GM23248 (cell line): Measurements from ENCODE around the gene CAMK1D. TPM values are rescaled to one million over a fixed set of nuclear protein-coding genes. Genes with fewer than 3 reads are reported as not detected.

ENCODE experiments used
- DNase-seq: peaks from one replicate; pipeline ENCODE4 v3.0.0-alpha.2; 2015
- H2AFZ ChIP-seq: fragments of 200-600 bp; sonication (generic); 2 replicates; pipeline ENCODE4 v1.6.1; 2016; ENCODE audit warnings: antibody characterized with exemption
- H3F3A ChIP-seq: fragments of 200-600 bp; sonication (generic); 2 replicates; pipeline ENCODE4 v1.6.1; 2016; ENCODE audit warnings: mild to moderate bottlenecking, antibody characterized with exemption, mixed run types; ENCODE audit not compliant: insufficient read depth
- H3K27ac ChIP-seq: fragments of 200-600 bp; sonication (generic); 2 replicates; pipeline ENCODE4 v1.5.1; 2016; ENCODE audit warnings: mild to moderate bottlenecking
- H3K27me3 ChIP-seq: fragments of 200-600 bp; sonication (generic); replicated peaks from 2 replicates; pipeline ENCODE4 v1.6.1; 2016; ENCODE audit warnings: mild to moderate bottlenecking; ENCODE audit not compliant: insufficient read depth
- H3K36me3 ChIP-seq: fragments of 200-600 bp; sonication (generic); 2 replicates; pipeline ENCODE4 v1.6.1; 2016; ENCODE audit warnings: low read depth, mild to moderate bottlenecking
- H3K4me1 ChIP-seq: fragments of 200-600 bp; sonication (generic); 2 replicates; pipeline ENCODE4 v1.6.1; 2016; ENCODE audit warnings: mild to moderate bottlenecking; ENCODE audit not compliant: insufficient read depth
- H3K4me2 ChIP-seq: fragments of 200-600 bp; sonication (generic); one replicate; pipeline ENCODE4 v1.6.1; 2016; ENCODE audit warnings: mild to moderate bottlenecking; ENCODE audit not compliant: unreplicated experiment
- H3K4me3 ChIP-seq: fragments of 200-600 bp; sonication (generic); 2 replicates; pipeline ENCODE4 v1.5.1; 2016; ENCODE audit warnings: mild to moderate bottlenecking
- H3K79me2 ChIP-seq: fragments of 200-600 bp; sonication (generic); 2 replicates; pipeline ENCODE4 v1.6.1; 2016; ENCODE audit warnings: mild to moderate bottlenecking; ENCODE audit not compliant: insufficient read depth
- H3K9ac ChIP-seq: fragments of 200-600 bp; sonication (generic); 2 replicates; pipeline ENCODE4 v1.6.1; 2016; ENCODE audit warnings: mild to moderate bottlenecking
- H3K9me2 ChIP-seq: fragments of 200-600 bp; sonication (generic); 2 replicates; pipeline ENCODE4 v1.6.1; 2016; ENCODE audit warnings: mixed run types, mild to moderate bottlenecking, moderate library complexity; ENCODE audit not compliant: insufficient read depth
- H3K9me3 ChIP-seq: fragments of 200-600 bp; sonication (generic); one replicate; pipeline ENCODE4 v1.6.1; 2017; ENCODE audit warnings: low read depth
- H4K20me1 ChIP-seq: fragments of 200-600 bp; sonication (generic); 2 replicates; pipeline ENCODE4 v1.6.0; 2016; ENCODE audit not compliant: insufficient read depth
- EZH2 ChIP-seq: fragments of 200-600 bp; sonication (generic); IDR thresholded peaks from 2 replicates; pipeline ENCODE4 v1.6.1; 2018; ENCODE audit warnings: antibody characterized with exemption, mild to moderate bottlenecking; ENCODE audit not compliant: insufficient read depth, poor library complexity, severe bottlenecking
- EZH2phosphoT487 ChIP-seq: fragments of 200-600 bp; sonication (generic); IDR thresholded peaks from 2 replicates; pipeline ENCODE4 v1.6.1; 2018; ENCODE audit warnings: antibody characterized with exemption, moderate library complexity, mild to moderate bottlenecking, low read depth; ENCODE audit not compliant: insufficient read depth
- WGBS, 2 experiments: methylation state at CpG; one replicate each; pipeline ENCODE4 v1.1.6; 2015 to 2017; ENCODE audit warnings: low lambda C conversion rate in 2 of 2, low coverage in 1 of 2; ENCODE audit errors: missing lambda C conversion rate in 2 of 2; 5-methylcytosine and 5-hydroxymethylcytosine counted together
- in situ Hi-C: fragments of 300-500 bp; cut with MboI; formaldehyde crosslinking; loops from 2 replicates; pipeline ENCODE4 v1.15.0; 2020
- polyA plus RNA-seq: library from polyadenylated mRNA; unstranded; fragments of >200 nt; fragmentation: Nextera tagmentation; extraction: Ambion mirVana; gene quantifications from 2 replicates; pipeline ENCODE4 v1.2.1, GENCODE V29; 2016
- total RNA-seq: library from RNA; depleted of rRNA; stranded (reverse); fragments of >200 nt; shearing (Covaris generic); gene quantifications from 2 replicates; pipeline ENCODE4 v1.2.3, GENCODE V29; 2014

CAMK1D gene
- total and polyA plus RNA-seq, 2 experiments from 2014 or later, result 0.22 to 0.55 TPM

DNA sequence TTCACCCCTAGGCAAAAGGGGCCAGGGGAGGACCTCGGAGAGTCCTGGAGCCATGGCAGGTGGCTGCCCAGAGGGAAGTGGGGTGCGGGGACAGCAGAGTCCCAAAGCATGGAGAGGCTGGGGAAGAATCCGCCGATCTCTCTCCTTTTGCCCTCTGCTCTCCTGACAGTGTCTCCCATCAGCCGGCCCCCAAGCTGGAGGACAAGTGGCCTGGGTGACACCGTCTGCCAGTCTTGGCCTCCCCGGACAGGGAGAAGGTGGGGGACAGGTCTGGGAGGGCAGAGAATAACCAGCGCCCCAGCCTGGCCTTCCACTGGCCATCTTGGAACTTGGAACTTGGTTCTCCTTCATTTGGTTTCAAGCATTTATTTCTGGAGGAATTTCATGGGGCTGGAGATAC lies 77.9 kb downstream of the CAMK1D start:
- Histone ChIP-seq H3K4me2 (no peak overlapping the region), H3K4me3 (no peak overlapping the region), H3F3A (no peaks in the 10 kb centered on the region), H3K9me2 (no peaks in the 10 kb centered on the region), H3K36me3 (no peaks in the 10 kb centered on the region), H3K79me2 (no peaks in the 10 kb centered on the region), H3K4me1 (no peaks in the 10 kb centered on the region), H3K27me3 (peaks cover 38% of the 10 kb centered on the region), H3K27ac (no peak overlapping the region), H3K9ac (no peak overlapping the region), H4K20me1 (no peaks in the 10 kb centered on the region), H3K9me3 (no peaks in the 10 kb centered on the region), H2AFZ (no peak overlapping the region)
- 78 to 79% methylated on average over 8 of the region's 8 CpGs for WGBS, 2 experiments
- in situ Hi-C loops, result no loop called here
- DNase-seq, result no peak
- no peak for TF ChIP-seq EZH2
- TF ChIP-seq EZH2phosphoT487, result no peak

DNA sequence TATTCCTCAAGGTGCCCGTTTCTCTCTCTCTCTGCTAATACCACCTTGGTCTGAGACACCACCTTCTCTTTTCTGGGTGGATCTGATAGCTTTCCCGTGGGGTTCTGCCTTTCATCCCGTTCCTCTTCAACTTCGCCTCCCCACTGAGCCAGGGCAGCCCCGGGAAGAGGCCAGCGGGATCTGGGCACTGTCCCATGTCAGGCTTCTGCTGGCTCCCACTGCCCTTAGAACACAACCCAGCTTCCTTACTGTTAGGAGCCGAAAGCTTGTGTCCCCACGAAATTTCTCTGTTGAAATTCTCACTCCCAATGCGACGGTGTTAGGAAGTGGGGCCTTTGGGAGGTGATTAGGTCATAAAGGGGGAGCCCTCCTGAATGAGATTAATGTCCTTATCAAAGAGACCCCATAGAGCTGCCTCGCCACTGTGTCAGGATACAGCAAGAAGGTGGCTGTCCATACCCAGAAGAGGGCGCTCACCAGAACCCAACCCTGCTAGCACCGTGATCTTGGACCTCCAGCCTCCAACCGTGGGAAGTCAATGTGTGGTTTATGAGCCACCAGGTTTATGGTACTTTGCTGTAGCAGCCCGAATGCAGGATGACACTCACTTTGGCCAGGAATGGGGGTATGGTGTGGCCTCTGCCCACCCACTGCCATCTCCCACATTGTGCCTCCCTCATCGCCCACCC lies 79.2 kb downstream of the CAMK1D start:
- no peak overlapping the region for H3K4me2 ChIP-seq
- in situ Hi-C loops, result no loop called here
- H3K4me3 ChIP-seq, result no peak overlapping the region
- H3K9me3 ChIP-seq, result no peaks in the 10 kb centered on the region
- DNase-seq, result no peak
- no peak overlapping the region for H3K9ac ChIP-seq
- H3K79me2 ChIP-seq, result no peaks in the 10 kb centered on the region
- H3K27me3 ChIP-seq, result peaks cover 45% of the 10 kb centered on the region
- H3K27ac ChIP-seq, result no peak overlapping the region
- H3K4me1 ChIP-seq, result no peaks in the 10 kb centered on the region
- TF ChIP-seq EZH2phosphoT487, result no peak
- TF ChIP-seq EZH2, result no peak
- WGBS, 2 experiments, result 51 to 54% methylated on average over 16 of the region's 16 CpGs
- no peaks in the 10 kb centered on the region for H4K20me1 ChIP-seq
- no peaks in the 10 kb centered on the region for H3K9me2 ChIP-seq
- H3F3A ChIP-seq, result no peaks in the 10 kb centered on the region
- no peaks in the 10 kb centered on the region for H3K36me3 ChIP-seq
- H2AFZ ChIP-seq, result no peak overlapping the region

DNA sequence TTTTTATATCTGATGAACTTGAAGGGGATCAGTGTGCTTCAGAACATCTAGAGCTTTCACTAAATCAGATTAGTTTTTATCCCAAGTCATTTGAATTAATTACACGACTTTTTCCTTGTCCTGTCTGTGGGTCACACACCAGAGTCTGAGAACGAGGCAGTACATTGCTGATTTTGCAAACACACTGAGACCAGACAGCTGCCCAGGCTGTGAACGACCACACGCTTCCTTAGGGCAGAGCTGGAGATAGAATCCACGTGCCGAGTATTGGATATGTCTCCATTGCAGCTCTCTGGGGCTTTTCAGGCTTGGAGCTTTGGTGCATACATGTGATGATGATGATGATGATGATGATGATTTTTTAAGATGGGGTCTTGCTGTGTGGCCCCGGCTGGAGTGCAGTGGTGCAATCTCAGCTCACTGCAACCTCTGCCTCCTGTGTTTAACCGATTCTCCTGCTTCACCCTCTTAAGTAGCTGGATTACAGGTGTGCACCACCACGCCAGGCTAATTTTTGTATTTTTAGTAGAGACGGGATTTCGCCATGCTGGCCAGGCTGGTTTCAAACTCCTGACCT lies 81.1 kb downstream of the CAMK1D start:
- no peak for DNase-seq
- Histone ChIP-seq H4K20me1 (no peaks in the 10 kb centered on the region), H3K79me2 (no peaks in the 10 kb centered on the region), H3K27ac (no peak overlapping the region), H3K4me1 (no peaks in the 10 kb centered on the region), H3K4me3 (no peak overlapping the region), H3F3A (no peaks in the 10 kb centered on the region), H3K36me3 (no peaks in the 10 kb centered on the region), H3K4me2 (no peak overlapping the region), H3K9ac (no peak overlapping the region), H3K9me2 (no peaks in the 10 kb centered on the region), H3K27me3 (peaks cover 47% of the 10 kb centered on the region), H2AFZ (no peak overlapping the region), H3K9me3 (no peaks in the 10 kb centered on the region)
- in situ Hi-C loops, result no loop called here
- TF ChIP-seq EZH2 (no peak), EZH2phosphoT487 (no peak)
- 57 to 62% methylated on average over 11 of the region's 11 CpGs for WGBS, 2 experiments

DNA sequence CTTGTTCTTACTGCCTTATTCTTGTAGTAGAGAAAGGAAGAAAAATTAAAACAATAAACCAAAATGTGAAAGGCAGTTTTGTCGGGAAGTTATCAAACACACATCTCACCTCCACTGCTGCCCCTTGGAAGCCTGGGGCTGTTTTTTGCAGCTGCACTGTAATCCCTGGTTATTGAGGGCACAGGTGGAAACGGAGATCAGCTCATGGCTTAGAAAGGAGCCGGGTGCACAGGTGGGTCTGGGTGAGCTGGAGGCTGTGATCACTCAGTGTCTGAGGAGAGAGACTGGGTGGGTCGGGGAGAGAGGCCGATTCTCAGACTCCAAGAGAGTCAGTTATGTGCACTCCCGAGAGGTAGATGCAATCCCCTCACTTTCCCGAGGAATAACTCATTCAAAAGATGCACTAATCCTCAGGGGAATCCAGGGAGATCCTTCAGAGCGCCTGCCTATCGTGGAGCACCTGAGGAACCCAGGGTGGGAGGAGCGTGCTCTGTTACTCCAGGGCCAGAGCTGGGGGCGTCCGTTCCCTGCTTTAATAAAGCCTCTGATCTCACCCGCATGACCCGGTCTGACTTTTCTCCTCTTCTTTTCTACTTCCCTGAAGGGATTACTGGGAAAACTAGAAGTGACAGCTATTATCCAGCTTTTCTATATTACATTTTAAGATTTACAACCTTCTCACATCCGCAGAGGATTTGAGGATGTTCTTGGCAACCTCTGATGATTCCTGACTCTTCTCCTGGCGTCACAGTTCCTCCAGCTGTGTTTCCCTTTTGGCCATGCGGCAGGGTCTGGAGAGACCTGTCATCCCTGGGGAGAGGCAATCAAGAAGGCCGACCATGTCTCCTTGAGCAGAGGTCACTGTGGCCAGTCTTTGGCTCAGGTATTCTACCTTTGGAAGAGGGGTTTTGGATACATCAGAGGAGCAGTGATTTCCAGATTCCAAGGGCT lies 82.1 kb downstream of the CAMK1D start:
- Histone ChIP-seq H3K36me3 (no peaks in the 10 kb centered on the region), H3K27ac (no peak overlapping the region), H3K4me2 (no peak overlapping the region), H3K9me3 (no peaks in the 10 kb centered on the region), H3K27me3 (peaks cover 44% of the 10 kb centered on the region), H3K4me1 (no peaks in the 10 kb centered on the region), H3K4me3 (no peak overlapping the region), H3F3A (no peaks in the 10 kb centered on the region), H3K9ac (no peak overlapping the region), H3K9me2 (no peaks in the 10 kb centered on the region), H2AFZ (no peak overlapping the region), H3K79me2 (no peaks in the 10 kb centered on the region), H4K20me1 (no peaks in the 10 kb centered on the region)
- in situ Hi-C loops, result no loop called here
- no peak for DNase-seq
- WGBS, 2 experiments, result 25 to 28% methylated on average over 18 of the region's 18 CpGs
- TF ChIP-seq EZH2phosphoT487 (no peak), EZH2 (no peak)
